HG03439 (cell line): Measurements from ENCODE around the gene UBE2L5.

ENCODE experiments used
- ATAC-seq: cut with Tn5 transposase; IDR thresholded peaks from one replicate; pipeline ENCODE4 v1.9.1; 2021; ENCODE audit warnings: mild to moderate bottlenecking, moderate library complexity; ENCODE audit not compliant: unreplicated experiment

UBE2L5 gene

GRCh38 chr13:30404207-30404606 is 18.1 kb upstream of the UBE2L5 start:
- ATAC-seq: no peak

- ATAC-seq: no peak
Observed at GRCh38 chr13:30406779-30407416, 15.4 kb upstream of the UBE2L5 start.

- ATAC-seq: peak; percentile 86
Observed at GRCh38 chr13:30408319-30409101, 13.8 kb upstream of the UBE2L5 start.

- ATAC-seq: no peak
Observed at GRCh38 chr13:30409886-30410704, 12.2 kb upstream of the UBE2L5 start.

- ATAC-seq: no peak
Observed at GRCh38 chr13:30410705-30411125, 11.6 kb upstream of the UBE2L5 start.

GRCh38 chr13:30412346-30412745 is 9.9 kb upstream of the UBE2L5 start:
- no peak for ATAC-seq

- ATAC-seq: no peak
Observed at GRCh38 chr13:30413842-30414241, 8.5 kb upstream of the UBE2L5 start.

- ATAC-seq: peak; percentile 69
Observed at GRCh38 chr13:30415430-30416030, 6.8 kb upstream of the UBE2L5 start.

GRCh38 chr13:30416471-30416870 is 5.8 kb upstream of the UBE2L5 start:
- ATAC-seq: no peak

- ATAC-seq: no peak
Observed at GRCh38 chr13:30418075-30418716, 4.1 kb upstream of the UBE2L5 start.

GRCh38 chr13:30418717-30419459 is 3.4 kb upstream of the UBE2L5 start:
- ATAC-seq: no peak

GRCh38 chr13:30421093-30422053 is 920 bp upstream of the UBE2L5 start:
- ATAC-seq: peak; percentile 42

- no peak for ATAC-seq
Observed at GRCh38 chr13:30423891-30424290, 1.6 kb downstream of the UBE2L5 start.

- ATAC-seq: no peak
Observed at GRCh38 chr13:30429235-30429634, 6.9 kb downstream of the UBE2L5 start.

- peak; percentile 55 for ATAC-seq
Observed at GRCh38 chr13:30429721-30430694, 7.7 kb downstream of the UBE2L5 start.

- ATAC-seq: no peak
Observed at GRCh38 chr13:30431269-30431940, 9.1 kb downstream of the UBE2L5 start.

- no peak for ATAC-seq
Observed at GRCh38 chr13:30435911-30436451, 13.7 kb downstream of the UBE2L5 start.
